Glomerular visceral epithelial cell (primary cell): Measurements from ENCODE around the gene FBXO11.
A peak's percentile ranks its signal among the peaks of the same experiment; 100 is the strongest.

Experiments used
- DNase-seq: peaks from one replicate; pipeline ENCODE4 v3.0.0-alpha.2; 2016; ENCODE audit errors: extremely low spot score

FBXO11 gene

DNA sequence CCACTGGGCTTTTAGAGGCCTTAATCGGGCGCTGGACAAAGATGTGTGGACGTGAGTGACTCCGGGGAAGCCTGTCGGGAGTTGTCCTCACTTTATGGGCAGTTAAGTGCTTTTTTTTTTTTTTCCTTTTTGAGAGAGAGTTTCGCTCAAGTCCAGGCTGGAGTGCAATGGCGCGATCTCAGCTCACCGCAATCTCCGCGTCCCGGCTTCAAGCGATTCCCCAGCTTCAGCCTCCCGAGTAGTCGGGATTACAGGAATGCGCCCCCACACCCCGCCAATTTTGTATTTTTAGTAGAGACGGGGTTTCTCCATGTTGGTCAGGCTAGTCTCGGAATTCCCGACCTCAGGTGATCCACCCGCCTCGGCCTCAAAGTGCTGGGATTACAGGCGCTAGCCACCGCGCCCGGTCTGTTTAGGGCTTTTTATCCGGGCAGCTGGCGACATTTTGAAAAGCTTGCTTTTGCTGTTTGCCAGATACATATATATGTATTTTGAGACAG is 121.9 kb downstream of the FBXO11 start:
- peak; percentile 28 for DNase-seq

DNA sequence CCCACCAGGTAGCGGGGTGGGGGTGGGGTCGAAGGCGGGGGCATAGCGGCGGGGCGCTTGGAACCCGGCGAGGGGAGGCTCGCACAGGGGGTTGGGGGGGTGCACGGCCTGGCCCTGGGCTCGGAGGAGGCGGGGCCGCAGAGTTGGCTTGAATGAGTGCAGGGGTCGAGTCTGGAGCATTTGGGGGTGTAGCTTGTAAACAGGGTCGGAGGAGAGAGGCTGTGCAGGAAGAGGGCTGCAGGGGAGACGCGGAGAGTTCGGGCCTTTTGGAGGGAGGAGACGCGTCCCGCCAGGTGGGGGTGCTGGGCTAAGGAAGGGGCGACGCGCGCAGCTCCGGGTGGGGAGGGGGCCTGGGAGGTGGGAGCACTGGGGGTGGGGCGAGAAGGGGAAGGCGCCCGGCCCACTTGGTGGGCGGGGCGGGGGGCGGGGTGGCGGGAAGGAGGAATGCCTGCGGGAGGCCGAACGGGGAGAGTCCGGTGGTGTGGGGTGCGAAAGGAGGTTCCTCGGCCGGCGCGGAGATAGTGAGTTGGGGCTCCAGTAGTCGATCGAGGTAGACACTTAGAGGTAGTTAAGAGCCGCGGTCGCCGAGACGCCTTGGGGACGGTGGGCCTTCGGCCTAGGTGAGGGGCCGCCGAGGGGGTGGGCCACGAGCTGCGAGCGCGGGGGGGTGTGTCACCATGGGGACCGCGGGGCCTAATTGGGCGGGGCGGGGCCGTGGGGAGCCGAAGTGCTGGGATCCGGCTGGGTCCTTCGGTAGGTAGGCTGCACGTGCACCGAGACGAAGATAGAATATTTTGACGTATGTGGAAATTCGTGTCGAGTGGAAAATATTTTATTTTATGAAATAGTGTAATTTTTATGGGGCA is 122.6 kb downstream of the FBXO11 start:
- DNase-seq, result peak; percentile 75

DNA sequence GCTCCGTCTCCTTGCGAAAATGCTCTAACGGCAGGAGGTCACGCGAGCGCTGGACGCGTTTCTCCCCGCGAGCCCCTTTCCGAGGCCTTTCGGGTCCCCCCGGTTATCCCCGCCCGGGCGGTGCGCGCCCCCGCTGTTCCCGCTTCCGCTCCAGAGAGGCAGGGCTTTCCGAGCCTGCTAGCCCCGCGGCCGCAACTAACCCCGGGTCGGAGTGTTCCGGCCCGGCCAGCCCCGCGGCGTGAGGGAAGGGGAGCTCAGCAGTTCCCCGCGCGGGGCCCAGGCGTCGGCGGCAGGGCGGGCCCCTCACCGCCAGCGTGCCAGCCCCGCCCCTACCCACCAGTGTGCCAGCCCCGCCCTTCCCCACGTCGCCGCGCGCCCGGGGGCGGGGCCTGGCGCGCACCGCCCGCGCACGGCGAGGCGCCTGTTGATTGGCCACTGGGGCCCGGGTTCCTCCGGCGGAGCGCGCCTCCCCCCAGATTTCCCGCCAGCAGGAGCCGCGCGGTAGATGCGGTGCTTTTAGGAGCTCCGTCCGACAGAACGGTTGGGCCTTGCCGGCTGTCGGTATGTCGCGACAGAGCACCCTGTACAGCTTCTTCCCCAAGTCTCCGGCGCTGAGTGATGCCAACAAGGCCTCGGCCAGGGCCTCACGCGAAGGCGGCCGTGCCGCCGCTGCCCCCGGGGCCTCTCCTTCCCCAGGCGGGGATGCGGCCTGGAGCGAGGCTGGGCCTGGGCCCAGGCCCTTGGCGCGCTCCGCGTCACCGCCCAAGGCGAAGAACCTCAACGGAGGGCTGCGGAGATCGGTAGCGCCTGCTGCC is 123.4 kb downstream of the FBXO11 start, which contains the start of gene MSH6:
Gene MSH6, plus strand, starts transcription at position 475 of the 815 bp plus-strand sequence. Its CDS starts 89 bp downstream, at position 564.
- DNase-seq, result peak; percentile 92

DNA sequence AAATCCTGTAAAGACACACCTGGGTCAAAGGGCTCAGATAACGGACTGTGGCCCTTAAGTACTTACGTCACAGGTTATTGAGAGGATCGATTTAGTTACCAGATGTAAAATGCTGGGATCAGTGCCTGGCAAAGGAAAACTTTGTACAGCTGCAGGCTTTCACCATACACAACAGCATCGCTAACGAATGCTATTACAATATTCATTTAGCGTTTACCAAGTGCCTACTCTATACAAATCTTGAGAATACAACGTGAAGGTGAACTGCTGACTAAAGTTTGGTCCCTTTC is 124.0 kb downstream of the FBXO11 start:
- no peak for DNase-seq

DNA sequence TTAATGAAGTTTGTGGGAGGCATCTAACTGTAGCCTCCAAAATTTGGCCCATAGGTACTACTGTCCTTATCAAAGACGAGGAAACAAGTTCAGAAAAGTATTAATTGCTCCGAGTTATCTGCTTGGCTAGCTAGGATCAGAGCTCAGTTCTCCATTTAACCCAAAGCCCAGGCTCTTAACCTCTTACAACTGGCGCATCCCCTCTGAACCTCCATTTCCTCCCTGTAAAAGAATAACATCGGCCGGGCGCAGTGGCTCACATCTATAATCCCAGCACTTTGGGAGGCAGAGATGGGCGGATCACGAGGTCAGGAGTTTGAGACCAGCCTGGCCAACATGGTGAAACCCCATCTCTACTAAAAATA is 126.9 kb downstream of the FBXO11 start:
- no peak for DNase-seq

DNA sequence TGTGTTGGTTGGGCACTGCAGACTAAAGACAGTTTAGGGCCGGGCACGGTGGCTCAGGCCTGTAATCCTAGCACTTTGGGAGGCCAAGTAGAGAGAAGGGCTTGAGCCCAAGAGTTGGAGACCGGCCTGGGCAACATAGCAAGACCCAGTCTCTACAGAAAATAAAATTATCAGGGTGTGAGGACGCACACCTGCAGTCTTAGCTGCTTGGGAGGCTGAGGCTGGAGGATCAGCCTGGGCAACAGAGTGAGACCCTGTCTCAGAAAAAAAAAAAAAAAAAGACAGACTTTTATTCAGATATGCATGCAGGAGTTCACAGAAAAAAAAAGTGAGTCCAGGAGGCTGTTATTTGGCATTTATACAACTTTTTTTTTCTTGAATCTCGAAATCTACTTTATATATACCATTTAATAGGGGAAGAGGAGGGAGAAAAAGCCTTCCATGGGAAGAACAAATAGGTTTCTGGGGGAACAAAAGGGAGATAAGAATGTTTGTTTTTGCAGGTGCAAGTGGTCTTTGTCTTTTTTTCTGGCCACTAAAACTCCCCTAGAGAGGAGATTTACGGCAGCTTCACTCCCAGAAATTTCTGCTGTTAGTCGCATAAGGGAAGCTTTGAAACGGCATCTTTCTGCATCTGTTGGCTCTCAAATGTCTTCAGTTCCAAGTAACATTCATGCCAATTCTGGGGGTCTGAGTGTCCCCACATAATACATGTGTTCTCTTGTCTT is 127.4 kb downstream of the FBXO11 start:
- DNase-seq, result no peak

DNA sequence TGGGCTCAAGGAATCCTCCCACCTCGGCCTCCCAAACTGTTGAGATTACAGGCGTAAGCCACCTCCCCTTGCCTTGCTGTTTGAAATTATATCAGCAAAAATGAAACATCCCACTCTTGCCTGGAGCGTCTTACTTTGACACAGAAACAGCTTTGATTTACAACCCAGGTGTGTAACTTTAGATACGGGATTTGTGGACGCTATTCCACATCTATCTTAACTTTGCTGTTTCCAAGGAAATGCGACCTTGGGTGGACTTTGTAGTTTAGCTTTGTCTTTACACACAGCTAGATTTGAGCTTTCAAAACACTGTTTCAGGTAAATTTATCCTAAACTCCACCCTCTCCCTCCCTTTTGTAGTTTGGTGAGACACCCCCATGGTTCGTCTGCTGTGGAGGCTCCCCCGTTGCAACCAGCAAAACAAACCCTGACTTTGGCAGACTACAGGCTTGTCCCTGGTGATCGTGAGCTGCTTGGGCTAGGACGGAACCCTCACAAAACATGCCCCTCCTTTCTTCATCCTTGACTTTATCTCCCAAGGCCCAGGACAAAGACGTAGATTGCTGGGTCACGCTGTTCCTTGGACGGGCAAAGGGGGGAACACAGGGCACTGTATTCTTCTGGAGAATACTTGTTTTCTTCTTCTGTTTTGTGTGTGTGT is 128.9 kb downstream of the FBXO11 start:
- no peak for DNase-seq

DNA sequence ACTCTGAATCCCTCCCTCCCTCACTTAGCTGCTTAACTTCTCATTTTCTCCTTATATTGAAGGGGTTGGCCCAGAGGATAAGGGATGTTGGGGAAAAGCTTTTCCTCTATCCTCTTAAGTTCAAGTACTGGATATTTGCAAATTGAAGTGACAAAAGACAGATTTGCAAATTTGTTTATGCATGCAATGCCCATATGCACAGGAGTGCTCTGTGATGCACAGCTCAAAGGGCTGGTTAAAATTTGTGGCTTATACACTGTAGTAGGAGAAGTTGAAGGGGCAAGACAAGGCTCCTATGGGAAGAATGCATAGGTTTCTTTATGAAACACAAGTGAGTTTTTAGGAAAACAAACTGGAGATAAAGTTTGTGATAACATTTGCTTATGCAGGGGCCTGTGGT is 131.7 kb downstream of the FBXO11 start:
- no peak for DNase-seq

DNA sequence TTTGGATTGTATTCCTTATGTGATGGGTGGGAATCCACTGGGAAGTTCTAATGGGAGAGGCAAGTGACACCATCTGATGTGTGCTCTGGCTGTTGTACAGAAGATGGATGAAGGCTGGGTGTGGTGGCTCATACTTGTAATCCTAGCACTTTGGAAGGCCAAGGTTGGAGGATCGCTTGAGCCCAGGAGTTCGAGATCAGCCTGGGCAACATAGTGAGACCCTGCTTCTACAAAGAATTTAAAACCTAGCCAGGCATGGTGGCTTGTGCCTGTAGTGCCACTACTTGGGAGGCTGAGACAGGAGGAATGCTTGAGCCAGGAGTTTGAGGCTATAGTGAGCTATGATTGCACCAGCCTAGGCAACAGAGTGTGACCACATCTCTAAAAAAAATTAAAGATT is 134.0 kb downstream of the FBXO11 start:
- DNase-seq, result no peak

DNA sequence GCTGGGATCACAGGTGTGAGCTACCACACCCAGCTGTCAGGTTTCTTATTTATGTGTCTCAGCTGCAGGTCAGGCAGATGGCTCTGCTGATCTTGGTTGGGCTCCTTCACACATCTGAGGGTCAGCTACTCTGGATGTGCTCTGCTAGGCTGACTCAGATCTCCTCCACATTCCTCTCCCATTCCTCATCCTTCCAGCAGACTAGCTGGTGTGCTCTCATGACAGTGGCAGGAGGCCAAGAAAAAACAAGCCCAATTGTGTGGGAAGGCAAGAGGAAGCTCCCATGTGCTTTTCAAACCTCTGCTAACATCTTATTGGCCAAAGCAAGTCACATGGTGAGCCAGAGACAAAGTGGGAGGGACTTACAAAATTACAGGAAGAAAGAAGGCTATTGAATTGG is 135.1 kb downstream of the FBXO11 start:
- peak; percentile 83 for DNase-seq

DNA sequence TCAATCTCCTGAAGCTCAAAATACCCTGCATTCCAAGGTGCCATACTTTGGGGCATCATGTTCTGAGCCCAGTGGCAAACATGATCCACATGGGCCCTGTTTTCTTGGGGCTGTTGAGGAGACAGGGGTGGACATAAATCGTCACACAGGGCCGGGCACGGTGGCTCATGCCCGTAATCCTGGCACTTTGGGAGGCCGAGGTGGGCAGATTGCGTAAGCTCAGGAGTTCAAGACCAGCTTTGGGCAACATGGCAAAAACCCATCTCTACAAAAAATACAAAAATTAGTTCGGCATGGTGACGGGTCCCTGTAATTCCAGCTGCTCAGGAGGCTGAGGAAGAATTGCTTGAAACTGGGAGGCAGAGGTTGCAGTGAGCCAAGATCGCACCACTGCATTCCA is 137.0 kb downstream of the FBXO11 start:
- no peak for DNase-seq

DNA sequence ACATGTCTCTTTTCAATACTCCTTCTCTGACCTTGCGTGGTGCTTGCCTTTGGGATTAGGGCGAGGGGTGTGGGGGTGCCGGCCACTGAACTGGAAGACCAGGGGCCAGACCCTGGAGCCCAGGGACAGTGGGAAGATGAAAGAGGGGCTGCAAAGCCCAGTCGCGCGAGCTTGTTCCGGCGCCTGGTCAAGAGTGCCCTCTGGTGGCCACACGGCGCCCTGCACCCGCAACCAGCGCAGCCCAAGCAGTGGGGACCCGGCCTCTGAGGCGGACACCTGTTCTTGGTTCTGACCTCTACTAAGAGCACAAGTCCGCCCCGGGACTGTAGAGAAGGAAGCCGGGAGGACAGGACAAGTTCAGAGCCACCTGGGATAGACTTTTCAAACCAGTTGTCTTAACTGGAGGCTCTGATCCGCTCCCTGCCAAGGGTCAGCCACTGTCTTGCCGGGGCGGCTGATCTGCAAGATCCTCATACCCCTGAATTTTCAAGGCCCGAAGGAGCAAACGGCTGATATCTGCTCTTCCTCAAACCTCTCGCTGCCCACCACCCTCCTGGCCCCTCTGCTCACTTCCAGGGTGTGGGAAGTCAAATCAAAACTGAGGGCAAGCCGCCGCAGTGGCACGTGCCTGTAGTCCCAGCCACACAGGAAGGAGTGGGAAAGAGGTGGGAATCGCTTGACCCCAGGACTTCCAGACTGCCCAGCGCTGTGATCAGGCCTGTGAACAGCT is 138.3 kb downstream of the FBXO11 start:
- peak; percentile 47 for DNase-seq

DNA sequence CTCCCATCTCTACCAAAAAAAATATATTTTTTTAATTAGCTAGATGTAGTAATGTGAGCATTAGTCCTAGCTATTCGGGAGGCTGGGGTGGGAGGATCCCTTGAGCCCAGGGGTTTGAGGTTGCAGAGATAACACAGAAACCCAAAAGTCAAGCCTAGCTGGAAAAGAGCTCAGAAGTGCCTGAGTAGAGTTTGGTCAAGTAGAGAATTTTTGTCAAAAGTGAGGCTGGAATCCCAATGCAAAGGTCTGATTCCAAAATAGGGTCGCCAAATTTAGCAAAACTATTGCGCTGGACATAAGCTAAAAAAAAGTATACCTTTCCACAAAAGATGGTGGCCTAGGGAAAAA is 138.8 kb downstream of the FBXO11 start:
- DNase-seq, result no peak

DNA sequence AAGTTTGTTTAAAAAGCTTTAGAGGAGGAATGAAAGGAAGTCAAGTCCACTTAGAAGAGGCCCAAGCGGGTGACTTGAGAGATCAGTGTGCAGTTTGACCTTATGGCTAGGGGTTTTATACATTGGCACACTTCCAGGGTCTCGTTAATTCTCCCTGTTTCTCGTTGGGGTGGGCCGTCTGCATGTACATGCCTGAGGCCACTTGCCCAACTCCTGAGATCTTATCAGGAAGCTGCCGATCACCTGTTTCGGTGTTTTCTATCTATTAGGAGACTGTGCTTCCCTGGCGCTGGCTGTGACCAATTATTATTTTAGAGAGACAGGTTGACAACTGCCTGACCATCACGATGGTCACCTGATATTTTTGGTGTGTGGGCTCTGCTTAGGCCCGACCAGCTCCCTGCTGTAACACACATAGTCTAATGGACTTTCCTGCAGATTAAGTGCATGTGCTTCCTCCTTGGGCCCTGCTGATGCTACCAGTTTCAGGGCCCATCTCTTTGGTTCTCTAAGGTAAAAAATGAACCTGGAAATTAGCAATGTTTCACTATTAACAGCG is 154.4 kb downstream of the FBXO11 start:
- no peak for DNase-seq

DNA sequence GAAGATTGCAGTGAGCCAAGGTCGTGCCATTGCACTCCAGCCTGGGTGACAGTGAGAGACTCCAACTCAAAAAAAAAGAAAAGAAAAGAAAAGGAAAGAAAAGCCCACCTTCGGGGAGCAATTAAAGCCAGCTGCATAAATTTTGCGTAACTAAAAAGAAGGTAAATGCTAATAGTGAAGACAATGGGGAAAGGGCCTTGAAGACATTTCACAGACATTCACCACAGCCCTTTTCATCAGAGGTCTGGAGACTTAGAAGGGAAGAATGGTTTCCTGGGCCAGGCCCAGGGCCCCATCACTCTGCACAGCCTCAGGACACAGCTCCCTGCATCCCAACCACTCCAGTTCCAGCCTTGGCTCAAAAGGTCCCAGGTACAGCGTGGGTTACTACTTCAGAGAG is 158.4 kb downstream of the FBXO11 start:
- DNase-seq, result no peak

DNA sequence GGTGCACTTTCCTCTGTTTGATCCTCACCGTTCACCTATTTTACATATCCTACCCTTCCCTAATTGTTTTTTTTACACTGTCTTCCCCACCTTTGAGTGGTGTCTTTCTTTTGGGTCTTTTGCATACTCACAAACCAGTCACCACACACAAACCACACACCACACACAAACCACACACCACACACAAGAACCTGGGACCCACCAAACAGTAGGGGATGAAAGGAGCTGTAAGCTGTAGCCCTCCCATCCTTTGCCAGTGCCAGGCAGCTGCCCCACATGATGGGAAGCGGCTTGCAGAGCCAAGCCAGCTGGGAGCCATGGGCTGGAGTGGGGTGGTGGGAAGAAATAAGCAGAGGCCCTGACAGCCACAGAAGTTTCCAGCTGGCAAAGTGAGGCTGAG is 162.2 kb downstream of the FBXO11 start:
- no peak for DNase-seq

DNA sequence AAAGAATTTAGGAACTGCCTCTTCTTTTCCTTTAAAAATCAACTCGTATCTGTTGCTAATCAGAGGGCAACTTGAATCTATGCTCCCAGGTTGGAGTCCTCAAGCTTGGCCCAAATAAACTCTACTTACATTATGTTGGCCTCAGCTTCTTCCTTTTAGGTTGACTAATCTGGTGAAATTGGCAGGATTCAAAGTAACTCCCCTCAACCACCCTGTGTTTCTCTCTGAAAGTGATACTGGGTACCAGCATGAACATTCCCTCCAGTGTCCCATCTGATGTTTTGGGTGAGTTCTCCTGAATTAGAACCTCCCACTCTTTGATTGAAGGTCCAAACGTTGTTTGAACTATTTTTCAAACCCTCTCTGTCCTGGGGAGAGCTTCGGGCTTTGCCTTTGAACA is 164.7 kb downstream of the FBXO11 start:
- no peak for DNase-seq

DNA sequence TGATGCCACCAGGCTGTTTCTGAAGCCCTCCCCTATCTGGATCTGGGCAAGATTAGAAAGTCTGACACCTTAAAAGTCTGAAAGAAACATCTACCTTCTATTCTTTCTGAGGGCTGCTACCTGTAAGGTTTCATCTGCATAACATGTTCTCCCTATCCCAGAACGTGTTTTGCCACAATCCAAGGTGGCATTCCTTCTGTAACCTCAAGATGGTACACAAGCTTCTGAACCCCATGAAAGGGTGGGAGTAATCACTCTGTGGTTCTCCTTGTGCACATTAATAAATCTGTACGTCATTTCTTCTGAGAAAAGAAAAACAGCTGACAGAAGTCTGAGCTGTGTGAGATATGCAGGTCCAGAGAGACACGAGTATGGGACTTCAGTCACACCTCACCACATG is 165.2 kb downstream of the FBXO11 start:
- DNase-seq, result no peak
